Inflammatory macrophage treated with lipopolysaccharide for 4 hours (primary cell): ENCODE data around the gene DCT.

Experiments used
- DNase-seq: peaks from one replicate; pipeline ENCODE4 v3.0.0-alpha.2; 2020

The DCT gene

GRCh38 chr13:94390881-94391280 is 88.6 kb downstream of the DCT start:
- DNase-seq = no peak

DNA sequence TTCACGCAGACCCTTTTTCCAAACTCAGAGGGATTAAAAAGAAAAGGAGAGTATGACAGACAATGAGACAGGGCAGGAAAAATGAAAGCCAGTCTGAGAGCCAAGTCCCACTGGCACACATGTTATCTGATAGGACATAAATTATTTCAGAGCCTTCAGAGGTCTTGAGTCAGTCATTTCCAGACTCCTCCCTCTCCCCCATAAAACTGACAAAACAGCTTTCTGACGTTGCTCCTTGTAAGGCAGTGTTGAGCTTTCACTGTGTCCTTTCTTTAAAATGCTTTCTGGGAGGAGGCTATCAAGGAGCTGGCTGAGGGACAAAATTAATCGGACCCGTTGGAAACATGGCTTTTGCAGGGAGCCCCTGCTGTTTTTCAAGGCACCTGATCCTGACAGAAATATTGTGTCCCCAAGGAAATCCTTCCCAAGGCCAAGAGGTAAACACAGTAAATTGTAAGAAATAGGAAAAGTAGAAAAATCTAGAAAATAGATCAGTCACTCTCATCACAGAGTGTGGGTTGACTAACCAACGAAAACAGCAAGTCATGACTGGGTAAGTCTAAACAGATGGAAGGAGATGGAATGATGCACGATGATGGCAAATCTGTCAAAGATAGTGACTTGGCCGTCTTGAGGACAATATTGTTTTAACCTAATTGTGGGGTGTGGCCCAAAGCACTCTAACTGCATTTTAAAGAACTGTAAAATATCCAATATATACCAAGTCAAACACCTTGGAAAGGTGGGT is 89.7 kb downstream of the DCT start:
- no peak for DNase-seq

DNA sequence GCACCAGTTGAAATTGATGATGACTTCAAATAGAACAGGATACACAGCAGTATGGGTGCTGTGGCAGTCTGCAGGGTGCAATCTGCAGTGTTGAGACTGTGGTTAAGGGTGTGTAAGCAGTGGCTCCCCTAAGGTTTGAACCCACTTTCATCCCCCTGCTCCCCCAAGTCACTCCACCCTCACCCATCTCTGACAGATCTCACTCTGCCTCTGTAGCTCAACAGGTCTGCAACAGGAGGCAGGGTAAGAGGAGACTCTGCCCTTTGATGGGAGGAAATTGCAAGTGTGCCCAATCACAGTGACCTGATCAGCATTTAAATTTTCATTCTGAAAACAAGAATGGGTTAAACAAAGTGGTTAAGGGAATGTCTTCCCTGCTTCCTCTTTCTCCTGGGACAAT is 92.4 kb downstream of the DCT start:
- no peak for DNase-seq
